Keratinocyte (primary cell): ENCODE results near the gene PARP1. TPM values are rescaled to one million over a fixed set of nuclear protein-coding genes. Genes with fewer than 3 reads are reported as not detected.

Source experiments
- DNase-seq: peaks from one replicate; pipeline ENCODE4 v3.0.0-alpha.2; 2011; ENCODE audit warnings: low read depth, missing footprints, low spot score
- FAIRE-seq: peaks from 2 replicates; lab custom pipeline; 2011; peaks lifted over from hg19 to GRCh38; lab: Jason Lieb, UNC
- H2AFZ ChIP-seq: 2 replicates; pipeline ENCODE4 v1.6.0; 2012; ENCODE audit warnings: low read length, control low read depth, inconsistent platforms; ENCODE audit not compliant: control insufficient read depth
- H3K27ac ChIP-seq: 2 replicates; pipeline ENCODE4 v1.5.1; 2011; ENCODE audit warnings: low read length; ENCODE audit not compliant: control insufficient read depth, insufficient read depth
- H3K27me3 ChIP-seq: 3 replicates; pipeline ENCODE4 v1.6.0; 2011; ENCODE audit warnings: low read length; ENCODE audit not compliant: control insufficient read depth, insufficient read depth; ENCODE audit errors: extremely low read depth
- H3K36me3 ChIP-seq, 2 experiments: 2 replicates in 1 of 2; 3 replicates in 1 of 2; pipeline ENCODE4 v1.5.1; 2011; ENCODE audit warnings: low read length in 2 of 2, mild to moderate bottlenecking in 1 of 2; ENCODE audit not compliant: control insufficient read depth in 2 of 2, insufficient read depth in 2 of 2; ENCODE audit errors: extremely low read depth in 1 of 2
- H3K4me1 ChIP-seq: 3 replicates; pipeline ENCODE4 v1.5.1; 2011; ENCODE audit warnings: low read length; ENCODE audit not compliant: control insufficient read depth, insufficient read depth; ENCODE audit errors: extremely low read depth
- H3K4me2 ChIP-seq: 3 replicates; pipeline ENCODE4 v1.6.0; 2011; ENCODE audit warnings: low read depth, low read length; ENCODE audit not compliant: control insufficient read depth, insufficient read depth; ENCODE audit errors: extremely low read depth
- H3K4me3 ChIP-seq, 3 experiments: fragments of 200-600 bp in 1 of 3; sonication (generic) in 1 of 3; 2 replicates in 2 of 3; 3 replicates in 1 of 3; pipeline ENCODE4 v1.5.1; 2011 to 2016; ENCODE audit warnings: low read length in 3 of 3, mild to moderate bottlenecking in 3 of 3, control low read depth in 2 of 3, inconsistent platforms in 1 of 3, low read depth in 1 of 3, mixed read lengths in 1 of 3, mixed run types in 1 of 3, moderate library complexity in 1 of 3; ENCODE audit not compliant: control insufficient read depth in 2 of 3, insufficient read depth in 2 of 3; ENCODE audit errors: extremely low read depth in 1 of 3
- H3K79me2 ChIP-seq: 2 replicates; pipeline ENCODE4 v1.6.0; 2012; ENCODE audit warnings: low read length; ENCODE audit not compliant: control insufficient read depth, insufficient read depth
- H3K9ac ChIP-seq: 3 replicates; pipeline ENCODE4 v1.6.0; 2011; ENCODE audit warnings: low read length; ENCODE audit not compliant: control insufficient read depth, insufficient read depth; ENCODE audit errors: extremely low read depth
- H3K9me1 ChIP-seq: 3 replicates; pipeline ENCODE4 v1.6.0; 2011; ENCODE audit warnings: low read length; ENCODE audit not compliant: control insufficient read depth, insufficient read depth; ENCODE audit errors: extremely low read depth
- H3K9me3 ChIP-seq: 2 replicates; pipeline ENCODE4 v1.5.1; 2012; ENCODE audit warnings: low read depth, low read length; ENCODE audit not compliant: control insufficient read depth
- H4K20me1 ChIP-seq: 3 replicates; pipeline ENCODE4 v1.6.0; 2011; ENCODE audit warnings: low read length; ENCODE audit not compliant: control insufficient read depth, insufficient read depth; ENCODE audit errors: extremely low read depth
- EZH2 ChIP-seq: IDR thresholded peaks from one replicate; pipeline ENCODE4 v1.6.1; 2012; ENCODE audit warnings: inconsistent platforms, mild to moderate bottlenecking, low read length, moderate library complexity
- dilution Hi-C: fragments of 300-500 bp; cut with MboI; formaldehyde crosslinking; loops from one replicate; pipeline ENCODE4 v1.7.0; 2020; ENCODE audit warnings: low sequenced_read_pairs; ENCODE audit not compliant: extremely low pct_ligation_motif_present
- polyA plus RNA-seq, 5 experiments: library from polyadenylated mRNA; depleted of rRNA in 3 of 5; stranded (reverse) in 3 of 5; stranded (forward) in 1 of 5; unstranded in 1 of 5; fragments of >200 nt; gene quantifications; 1 replicate in 1 of 5; 2 replicates in 3 of 5; 3 replicates in 1 of 5; pipeline versions ENCODE4 v1.2.1 to v1.2.3, GENCODE V29; 2011 to 2012; ENCODE audit warnings: missing spikeins in 2 of 5, low read depth in 1 of 5, low replicate concordance in 1 of 5
- TF ChIP-seq, protein P1 (sequence below), 3 experiments: IDR thresholded peaks in 1 of 3; conservative IDR thresholded peaks in 1 of 3; optimal IDR thresholded peaks in 1 of 3; 2 replicates in 2 of 3; 3 replicates in 1 of 3; pipeline versions ENCODE3 to v1.5.1; 2011; ENCODE audit warnings: low read length in 3 of 3, mild to moderate bottlenecking in 3 of 3, moderate library complexity in 2 of 3, control low read depth in 1 of 3, inconsistent platforms in 1 of 3; ENCODE audit not compliant: insufficient read depth in 2 of 3; ENCODE audit errors: extremely low read depth in 1 of 3

The PARP1 gene
- polyA plus RNA-seq, 1 donor (not counting 4 experiments of a cell fraction or from before 2014, with no cell fraction given): 62.9 TPM

DNA sequence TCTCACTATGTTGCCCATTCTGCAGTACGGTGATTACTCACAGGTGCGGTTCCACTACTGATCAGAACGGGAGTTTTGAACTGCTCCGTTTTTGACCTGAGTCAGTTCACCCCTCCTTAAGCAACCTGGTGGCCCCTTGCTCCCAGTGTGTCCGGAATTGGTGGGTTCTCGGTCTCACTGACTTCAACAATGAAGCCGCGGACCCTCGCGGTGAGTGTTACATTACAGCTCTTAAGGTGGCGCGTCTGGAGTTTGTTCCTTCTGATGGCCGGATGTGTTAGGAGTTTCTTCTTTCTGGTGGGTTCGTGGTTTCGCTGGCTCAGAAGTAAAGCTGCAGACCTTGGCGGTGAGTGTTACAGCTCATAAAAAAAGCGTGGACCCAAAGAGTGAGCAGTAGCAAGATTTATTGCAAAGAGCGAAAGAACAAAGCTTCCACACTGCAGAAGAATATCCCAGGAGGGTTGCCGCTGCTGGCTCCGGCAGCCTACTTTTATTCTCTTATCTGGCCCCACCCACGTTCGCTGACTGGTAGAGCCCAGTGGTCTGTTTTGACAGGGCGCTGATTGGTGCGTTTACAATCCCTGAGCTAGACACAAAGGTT is 17.6 kb upstream of the PARP1 start:
- no peaks in the 10 kb centered on the region for H3K27me3 ChIP-seq
- H3K4me2 ChIP-seq: no peak overlapping the region
- H3K79me2 ChIP-seq: no peaks in the 10 kb centered on the region
- H3K9me3 ChIP-seq: no peaks in the 10 kb centered on the region
- dilution Hi-C loops: no loop called here
- H3K4me3 ChIP-seq: no peak overlapping the region
- no peak overlapping the region for H3K9ac ChIP-seq
- TF ChIP-seq, protein P1, sequence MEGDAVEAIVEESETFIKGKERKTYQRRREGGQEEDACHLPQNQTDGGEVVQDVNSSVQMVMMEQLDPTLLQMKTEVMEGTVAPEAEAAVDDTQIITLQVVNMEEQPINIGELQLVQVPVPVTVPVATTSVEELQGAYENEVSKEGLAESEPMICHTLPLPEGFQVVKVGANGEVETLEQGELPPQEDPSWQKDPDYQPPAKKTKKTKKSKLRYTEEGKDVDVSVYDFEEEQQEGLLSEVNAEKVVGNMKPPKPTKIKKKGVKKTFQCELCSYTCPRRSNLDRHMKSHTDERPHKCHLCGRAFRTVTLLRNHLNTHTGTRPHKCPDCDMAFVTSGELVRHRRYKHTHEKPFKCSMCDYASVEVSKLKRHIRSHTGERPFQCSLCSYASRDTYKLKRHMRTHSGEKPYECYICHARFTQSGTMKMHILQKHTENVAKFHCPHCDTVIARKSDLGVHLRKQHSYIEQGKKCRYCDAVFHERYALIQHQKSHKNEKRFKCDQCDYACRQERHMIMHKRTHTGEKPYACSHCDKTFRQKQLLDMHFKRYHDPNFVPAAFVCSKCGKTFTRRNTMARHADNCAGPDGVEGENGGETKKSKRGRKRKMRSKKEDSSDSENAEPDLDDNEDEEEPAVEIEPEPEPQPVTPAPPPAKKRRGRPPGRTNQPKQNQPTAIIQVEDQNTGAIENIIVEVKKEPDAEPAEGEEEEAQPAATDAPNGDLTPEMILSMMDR (optimal IDR thresholded peaks at IDR 0.05 in 1 of 3, IDR thresholded peaks at IDR 0.05 in 1 of 3, conservative IDR thresholded peaks at IDR 0.05 in 1 of 3; ENCODE audit: extremely low read depth in 1 of 3, insufficient read depth in 2 of 3, low read length in 3 of 3): no peak
- TF ChIP-seq EZH2: no peak
- H2AFZ ChIP-seq: no peak overlapping the region
- H3K27ac ChIP-seq: no peak overlapping the region
- H3K36me3 ChIP-seq: no peaks in the 10 kb centered on the region
- no peak for FAIRE-seq
- H3K9me1 ChIP-seq: no peaks in the 10 kb centered on the region
- no peaks in the 10 kb centered on the region for H4K20me1 ChIP-seq
- H3K4me1 ChIP-seq: peaks cover 6% of the 10 kb centered on the region
- no peak for DNase-seq

GRCh38 chr1:226425004-226425378 is 17.1 kb upstream of the PARP1 start:
- Histone ChIP-seq H3K4me3 (no peak overlapping the region), H3K79me2 (no peaks in the 10 kb centered on the region), H3K4me1 (peaks cover 6% of the 10 kb centered on the region), H3K9me3 (no peaks in the 10 kb centered on the region), H2AFZ (no peak overlapping the region), H3K27me3 (no peaks in the 10 kb centered on the region), H4K20me1 (no peaks in the 10 kb centered on the region), H3K9ac (no peak overlapping the region), H3K27ac (no peak overlapping the region), H3K36me3 (no peaks in the 10 kb centered on the region), H3K9me1 (no peaks in the 10 kb centered on the region), H3K4me2 (no peak overlapping the region)
- no peak for TF ChIP-seq EZH2
- TF ChIP-seq, protein P1 (optimal IDR thresholded peaks at IDR 0.05 in 1 of 3, IDR thresholded peaks at IDR 0.05 in 1 of 3, conservative IDR thresholded peaks at IDR 0.05 in 1 of 3; ENCODE audit: extremely low read depth in 1 of 3, insufficient read depth in 2 of 3, low read length in 3 of 3): no peak
- DNase-seq (no peak), FAIRE-seq (no peak)
- dilution Hi-C loops: no loop called here
